ENCODE data around the gene STT3B.

GRCh38 chr3:31661993-31662670 is 129.4 kb downstream of the STT3B start:
- no peak for TF ChIP-seq SUZ12 (IDR thresholded peaks at IDR 0.05; ENCODE audit: extremely low read depth, insufficient read depth, insufficient read length)
- TF ChIP-seq ZNF274 (IDR thresholded peaks at IDR 0.05; ENCODE audit: low read depth, low read length) = no peak

Measured in NT2/D1 (cell line).